HepG2 (cell line): ENCODE data around the gene CYP4F22. TPM values are rescaled to one million over a fixed set of nuclear protein-coding genes. Genes with fewer than 3 reads are reported as not detected.

ENCODE experiments used
- ELK4 ChIP-seq: sonication (generic); formaldehyde crosslinking; IDR thresholded peaks from 2 replicates; pipeline ENCODE4 v1.9.0; 2021; ENCODE audit warnings: missing genetic modification reagents, borderline replicate concordance
- FOXP4 ChIP-seq: sonication (generic); formaldehyde crosslinking; IDR thresholded peaks from 2 replicates; pipeline ENCODE4 v1.4.0; 2020; ENCODE audit warnings: missing genetic modification reagents
- HOXA9 ChIP-seq: sonication (generic); formaldehyde crosslinking; IDR thresholded peaks from 2 replicates; pipeline ENCODE4 v1.8.1; 2022; ENCODE audit warnings: missing genetic modification reagents, mild to moderate bottlenecking, moderate library complexity, borderline replicate concordance
- NBN ChIP-seq: fragments of 450-650 bp; conservative IDR thresholded peaks from 2 replicates; pipeline ENCODE4 v1.6.1; 2017
- SALL2 ChIP-seq: sonication (generic); formaldehyde crosslinking; IDR thresholded peaks from 2 replicates; pipeline ENCODE4 v1.8.1; 2023; ENCODE audit warnings: mild to moderate bottlenecking, missing genetic modification reagents, inconsistent platforms
- SRSF4 ChIP-seq: fragments of 200-400 bp; formaldehyde crosslinking; IDR thresholded peaks from one replicate; pipeline ENCODE4 v1.6.1; 2018; ENCODE audit warnings: mild to moderate bottlenecking, low read depth, low read length, moderate library complexity; ENCODE audit not compliant: poor library complexity, severe bottlenecking
- ZNF407 ChIP-seq: sonication (generic); formaldehyde crosslinking; IDR thresholded peaks from one replicate; pipeline ENCODE4 v1.5.1; 2020; ENCODE audit warnings: mild to moderate bottlenecking, missing genetic modification reagents; ENCODE audit errors: not compliant biosample characterization
- ZNF441 ChIP-seq: sonication (generic); formaldehyde crosslinking; IDR thresholded peaks from 2 replicates; pipeline ENCODE4 v1.7.0; 2021; ENCODE audit warnings: missing genetic modification reagents, borderline replicate concordance
- ZNF510 ChIP-seq: sonication (generic); formaldehyde crosslinking; IDR thresholded peaks from 2 replicates; pipeline ENCODE4 v1.4.0; 2020; ENCODE audit warnings: low read depth, mild to moderate bottlenecking, missing genetic modification reagents
- ZNF512 ChIP-seq: sonication (generic); formaldehyde crosslinking; IDR thresholded peaks from 2 replicates; pipeline ENCODE4 v1.4.0; 2020; ENCODE audit warnings: mild to moderate bottlenecking, missing genetic modification reagents
- ZNF567 ChIP-seq: sonication (generic); formaldehyde crosslinking; IDR thresholded peaks from 2 replicates; pipeline ENCODE4 v1.8.1; 2023; ENCODE audit warnings: mild to moderate bottlenecking, missing genetic modification reagents, borderline replicate concordance
- ZNF788 ChIP-seq: sonication (generic); formaldehyde crosslinking; IDR thresholded peaks from 2 replicates; pipeline ENCODE4 v1.5.0; 2020; ENCODE audit warnings: mild to moderate bottlenecking, missing genetic modification reagents, borderline replicate concordance
- ZUFSP ChIP-seq: sonication (generic); formaldehyde crosslinking; IDR thresholded peaks from 2 replicates; pipeline ENCODE4 v1.9.0; 2021; ENCODE audit warnings: missing genetic modification reagents, mild to moderate bottlenecking, borderline replicate concordance
- polyA plus RNA-seq, 8 experiments: library from polyadenylated mRNA; depleted of rRNA in 3 of 8; stranded (reverse) in 7 of 8; unstranded in 1 of 8; fragments of >200 nt; fragmentation: Illumina TruSeq in 4 of 8; extraction: Trizol in 4 of 8; gene quantifications; 2 replicates each; pipeline versions ENCODE4 v1.2.1 to v1.2.3, GENCODE V29; 2011 to 2016; ENCODE audit warnings: low read depth in 4 of 8, missing spikeins in 1 of 8, mixed read lengths in 1 of 8; ENCODE audit not compliant: insufficient read depth in 1 of 8
- total RNA-seq, 5 experiments: library from RNA; depleted of rRNA; stranded (reverse); fragments of >200 nt; fragmentation: Illumina TruSeq; extraction: Trizol; gene quantifications; 2 replicates each; pipeline ENCODE4 v1.2.3, GENCODE V29; 2016; ENCODE audit warnings: low read depth in 1 of 5

CYP4F22 gene
- total and polyA plus RNA-seq, 2 of the 13 experiments (the other 11 are each of a cell fraction or from before 2014, with no cell fraction given), result 0.05 TPM; not detected in 1

- TF ChIP-seq FOXP4 (CRISPR knock-in tag), result no peak
- no peak for TF ChIP-seq ZNF510 (CRISPR knock-in tag)
- TF ChIP-seq ZNF567, result no peak
- TF ChIP-seq SRSF4, result no peak
- TF ChIP-seq SALL2, result no peak
- TF ChIP-seq ZNF441 (CRISPR knock-in tag), result peak; percentile 42; the same call in 1 of the 2 replicates
- no peak for TF ChIP-seq ZNF512 (CRISPR knock-in tag)
- TF ChIP-seq ELK4 (CRISPR knock-in tag), result no peak
- TF ChIP-seq ZNF407 (CRISPR knock-in tag), result no peak
- TF ChIP-seq ZUFSP (CRISPR knock-in tag), result no peak
- no peak for TF ChIP-seq HOXA9 (CRISPR knock-in tag)
- no peak for TF ChIP-seq NBN
- no peak for TF ChIP-seq ZNF788 (CRISPR knock-in tag)
Measured at GRCh38 chr19:15584541-15585115, 76.3 kb downstream of the CYP4F22 start (continued).
